NCI-H2196 (cell line): ENCODE measurements around the gene PIK3R1.

Source experiments
- DNase-seq: peaks from one replicate; lab custom pipeline; 2025; ENCODE audit not compliant: unreplicated experiment; lab: John Stamatoyannopoulos, UW

PIK3R1 gene

GRCh38 chr5:68320413-68320986 is 104.9 kb downstream of the PIK3R1 start:
- DNase-seq, result no peak

- no peak for DNase-seq
These were observed 109.6 kb downstream of the PIK3R1 start for GRCh38 chr5:68325065-68325580.

- no peak for DNase-seq
These were observed 114.1 kb downstream of the PIK3R1 start for GRCh38 chr5:68329554-68330255.

GRCh38 chr5:68330574-68330973 is 115.0 kb downstream of the PIK3R1 start:
- DNase-seq, result no peak

- no peak for DNase-seq
These were observed 115.9 kb downstream of the PIK3R1 start for GRCh38 chr5:68331192-68332079.

GRCh38 chr5:68332080-68332451 is 116.5 kb downstream of the PIK3R1 start:
- no peak for DNase-seq

- no peak for DNase-seq
These were observed 117.0 kb downstream of the PIK3R1 start for GRCh38 chr5:68332556-68332955.

GRCh38 chr5:68333649-68334552 is 118.3 kb downstream of the PIK3R1 start:
- DNase-seq, result no peak

- no peak for DNase-seq
These were observed 119.0 kb downstream of the PIK3R1 start for GRCh38 chr5:68334553-68334886.

GRCh38 chr5:68335075-68335474 is 119.5 kb downstream of the PIK3R1 start:
- no peak for DNase-seq

- DNase-seq, result no peak
These were observed 120.6 kb downstream of the PIK3R1 start for GRCh38 chr5:68336200-68336599.

- DNase-seq, result no peak
These were observed 121.7 kb downstream of the PIK3R1 start for GRCh38 chr5:68337235-68337634.

- DNase-seq, result no peak
These were observed 124.4 kb downstream of the PIK3R1 start for GRCh38 chr5:68339921-68340321.

- DNase-seq, result no peak
These were observed 125.5 kb downstream of the PIK3R1 start for GRCh38 chr5:68341006-68341405.

- no peak for DNase-seq
These were observed 127.1 kb downstream of the PIK3R1 start for GRCh38 chr5:68342693-68343092.

- DNase-seq, result no peak
These were observed 127.9 kb downstream of the PIK3R1 start for GRCh38 chr5:68343421-68343826.

- DNase-seq, result no peak
These were observed 129.0 kb downstream of the PIK3R1 start for GRCh38 chr5:68344447-68345111.

- DNase-seq, result no peak
These were observed 129.6 kb downstream of the PIK3R1 start for GRCh38 chr5:68345171-68345570.

- DNase-seq, result no peak
These were observed 130.0 kb downstream of the PIK3R1 start for GRCh38 chr5:68345582-68345981.

GRCh38 chr5:68347536-68347935 is 132.0 kb downstream of the PIK3R1 start:
- DNase-seq, result no peak
